HG02588 (cell line): ENCODE measurements around the gene DPF1.

Experiments used
- ATAC-seq: cut with Tn5 transposase; IDR thresholded peaks from one replicate; pipeline ENCODE4 v1.9.1; 2021; ENCODE audit warnings: mild to moderate bottlenecking, moderate library complexity; ENCODE audit not compliant: unreplicated experiment

DPF1 gene

DNA sequence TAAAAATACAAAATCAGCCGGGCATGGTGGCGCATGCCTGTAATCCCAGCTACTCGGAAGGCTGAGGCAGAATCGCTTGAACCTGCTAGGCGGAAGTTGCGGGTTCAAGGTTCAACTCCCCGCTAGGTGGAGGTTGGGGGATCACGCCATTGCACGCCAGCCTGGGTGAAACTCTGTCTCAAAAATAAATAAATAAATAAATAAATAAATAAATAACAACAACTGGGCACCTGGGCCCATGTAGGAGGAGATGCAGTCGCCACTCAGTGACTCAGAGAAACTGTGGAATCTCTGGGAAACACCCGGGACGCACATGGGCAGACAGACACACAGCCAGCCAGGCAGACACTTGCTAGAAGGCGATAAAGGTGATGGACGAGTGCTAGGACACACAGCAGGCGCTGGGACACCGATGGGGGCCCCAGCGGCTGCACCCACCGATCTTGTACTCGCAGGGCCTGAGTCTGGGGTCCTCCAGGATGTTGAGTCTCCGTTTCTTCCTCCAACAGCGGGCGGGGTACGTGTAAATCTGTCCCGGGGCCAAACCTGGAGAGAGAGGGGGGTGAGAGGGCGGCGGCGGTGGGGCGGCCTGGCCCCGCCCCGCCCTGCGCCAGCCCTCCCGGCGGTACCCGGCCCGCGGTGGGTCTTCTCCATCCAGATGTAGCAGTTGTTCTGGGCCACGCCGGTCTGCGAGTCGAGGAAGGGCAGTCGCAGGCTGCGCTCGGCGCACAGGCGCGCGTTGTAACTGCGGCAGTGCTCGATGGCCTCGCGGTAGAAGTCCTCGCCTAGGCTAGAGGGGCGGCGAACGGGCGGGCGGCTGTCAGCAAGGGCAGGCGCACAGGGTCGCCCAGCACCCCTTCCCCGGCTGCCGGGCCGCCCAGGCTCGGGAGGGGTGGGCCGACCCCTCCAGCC is 1.8 kb downstream of the DPF1 start:
- no peak for ATAC-seq

- no peak for ATAC-seq
These were observed 2.6 kb downstream of the DPF1 start for GRCh38 chr19:38221421-38221820.

- no peak for ATAC-seq
These were observed 4.8 kb downstream of the DPF1 start for GRCh38 chr19:38219221-38219620.

DNA sequence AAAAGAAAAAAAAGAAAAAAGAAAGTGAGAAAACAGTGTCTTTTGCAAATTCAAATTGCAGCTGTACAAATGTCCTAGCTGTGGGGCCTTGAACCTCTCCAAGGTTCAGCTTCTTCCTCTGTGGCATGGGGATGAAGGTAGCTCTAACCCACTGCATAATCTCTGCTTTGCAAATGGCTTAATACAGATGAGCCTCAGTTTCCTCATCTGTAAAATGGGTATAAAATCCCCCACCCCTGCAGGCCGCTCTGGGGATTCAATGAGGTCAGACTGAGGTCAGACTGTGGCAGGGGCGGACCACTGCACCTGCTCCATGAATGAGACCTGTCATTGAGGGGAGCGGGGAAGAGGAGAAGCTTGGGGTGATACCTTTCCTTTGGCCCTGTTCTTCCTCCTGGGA is 5.8 kb downstream of the DPF1 start:
- no peak for ATAC-seq

GRCh38 chr19:38216785-38217641 is 7.0 kb downstream of the DPF1 start:
- no peak for ATAC-seq

DNA sequence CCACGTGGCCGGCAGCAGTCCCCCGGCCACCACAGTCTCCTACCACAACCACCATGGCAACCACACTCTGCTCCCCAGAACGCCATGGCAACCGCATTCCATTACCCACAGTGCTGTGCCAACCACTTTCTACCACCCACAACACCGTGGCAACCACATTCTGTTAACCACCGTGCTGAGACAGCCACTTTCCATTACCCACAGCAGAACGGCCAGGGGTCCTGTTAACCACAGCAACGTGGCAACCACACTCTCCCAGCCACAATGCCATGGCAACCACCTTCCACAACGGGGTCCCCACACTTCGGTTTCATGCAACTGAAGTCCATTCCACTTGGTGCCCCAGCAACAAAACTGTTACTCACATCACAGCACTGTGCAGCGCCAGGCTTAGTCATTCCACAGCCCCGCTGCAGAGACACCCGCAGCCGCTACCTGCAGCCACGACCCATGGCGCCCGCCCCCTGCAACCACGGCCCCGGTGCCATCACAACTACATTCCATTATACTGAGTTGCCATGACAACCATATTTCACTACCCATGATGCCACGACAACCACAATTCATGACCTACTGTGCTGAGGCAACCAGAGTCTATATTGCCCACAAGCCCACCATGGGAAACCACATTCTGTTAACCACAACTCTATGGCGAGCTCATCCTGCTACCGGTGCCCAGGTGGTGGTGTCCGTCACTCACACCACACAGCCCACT is 10.0 kb downstream of the DPF1 start:
- ATAC-seq, result no peak

DNA sequence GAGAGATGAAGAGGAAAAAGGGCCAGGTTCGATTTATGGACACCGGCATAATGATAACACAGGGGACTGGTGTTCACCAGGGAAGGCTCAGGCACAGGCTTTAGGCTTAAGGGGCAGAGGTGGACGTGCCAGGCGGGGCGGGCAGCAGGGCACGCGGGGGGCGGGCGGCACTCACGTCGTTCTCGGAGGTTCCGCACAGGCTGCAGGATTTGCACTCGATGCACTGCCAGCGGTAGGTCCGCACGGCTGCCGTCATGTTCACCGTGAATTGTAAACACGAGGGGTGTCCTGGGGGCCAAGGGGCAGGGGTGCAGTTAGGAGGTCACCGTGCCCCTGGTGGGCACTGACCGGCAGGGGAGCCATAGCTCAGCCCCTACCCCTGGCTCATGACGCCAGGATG is 10.6 kb downstream of the DPF1 start:
- no peak for ATAC-seq

DNA sequence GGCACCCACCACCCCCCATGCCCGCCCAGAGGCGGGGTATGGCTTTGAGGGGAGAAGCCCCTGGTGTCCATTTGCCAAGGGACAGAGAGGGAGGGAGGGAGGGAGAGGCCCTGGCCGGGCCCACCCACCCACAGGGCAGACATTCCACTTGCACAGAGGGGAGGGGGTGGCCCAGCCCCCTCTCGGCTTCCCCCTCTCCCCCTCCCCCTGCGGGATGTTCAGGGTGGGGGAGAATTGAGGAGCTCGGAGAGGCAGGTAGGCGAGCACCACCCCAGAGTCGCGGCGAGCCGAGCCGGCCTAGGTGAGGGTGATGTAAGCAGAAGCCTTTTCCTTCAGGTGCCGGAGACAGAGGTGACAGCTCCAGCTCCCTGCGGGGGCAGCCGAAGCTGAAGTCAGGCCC is 12.3 kb downstream of the DPF1 start:
- ATAC-seq, result no peak

GRCh38 chr19:38211151-38211591 is 12.9 kb downstream of the DPF1 start:
- ATAC-seq, result no peak

DNA sequence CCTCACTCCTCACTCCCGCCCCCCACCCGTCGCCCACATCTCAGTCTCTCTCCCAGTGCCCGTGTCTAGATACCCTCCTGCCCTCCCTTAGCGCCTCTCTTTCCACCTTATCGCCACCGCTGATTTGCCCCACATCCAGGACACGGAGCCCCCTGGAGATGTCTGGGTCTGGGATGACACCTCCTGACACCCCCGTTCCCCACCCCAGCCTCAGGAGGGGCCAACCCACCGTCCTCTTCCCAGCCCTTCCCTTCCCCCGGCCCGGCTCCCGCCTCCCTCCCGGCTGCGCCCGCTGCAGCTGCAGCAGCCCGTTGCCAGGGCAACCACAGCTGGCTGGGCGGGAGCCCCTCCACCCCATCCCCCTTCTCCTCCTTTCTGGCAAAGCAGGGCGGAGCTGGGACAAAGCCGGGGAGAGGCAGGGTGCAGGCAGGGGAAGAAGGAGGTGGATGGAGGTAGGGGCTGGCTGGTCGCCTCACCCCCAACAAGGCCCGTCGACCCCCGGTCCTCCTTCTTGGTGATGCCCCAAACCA is 13.5 kb downstream of the DPF1 start:
- ATAC-seq, result no peak

- ATAC-seq, result no peak
These were observed 14.2 kb downstream of the DPF1 start for GRCh38 chr19:38209671-38210457.

- ATAC-seq, result no peak
These were observed 14.9 kb downstream of the DPF1 start for GRCh38 chr19:38209152-38209551.

GRCh38 chr19:38208571-38208970 is 15.5 kb downstream of the DPF1 start:
- ATAC-seq, result no peak

- ATAC-seq, result no peak
These were observed 16.5 kb downstream of the DPF1 start for GRCh38 chr19:38207543-38207942.

GRCh38 chr19:38206928-38207327 is 17.1 kb downstream of the DPF1 start:
- ATAC-seq, result no peak

- ATAC-seq, result no peak
These were observed 17.8 kb downstream of the DPF1 start for GRCh38 chr19:38206006-38206745.

- no peak for ATAC-seq
These were observed 19.3 kb downstream of the DPF1 start for GRCh38 chr19:38204728-38205127.

GRCh38 chr19:38204096-38204495 is 19.9 kb downstream of the DPF1 start:
- no peak for ATAC-seq

GRCh38 chr19:38203197-38203596 is 20.8 kb downstream of the DPF1 start:
- ATAC-seq, result no peak
